K562 treated with DMSO at 1 percent for 4 hours (cell line): ENCODE data around the gene CEBPB. TPM values are rescaled to one million over a fixed set of nuclear protein-coding genes. Genes with fewer than 3 reads are reported as not detected.

Experiments used
- total RNA-seq: library from RNA; unstranded; fragments of 300-600 nt; gene quantifications from 2 replicates; pipeline ENCODE4 v1.2.3, GENCODE V29; 2022; ENCODE audit not compliant: insufficient read depth

Gene CEBPB
- total RNA-seq = 216 and 226 TPM in 2 replicates

GRCh38 chr20:50190251-50191064, at the start of gene CEBPB:
Gene CEBPB (plus strand): TSS chr20:50190830. CDS start chr20:50191034, 204 bp downstream.

GRCh38 chr20:50153500-50154377, 36.9 kb upstream of the CEBPB start, which contains the start of gene PEDS1:
Gene PEDS1 (minus strand): TSS chr20:50153723. CDS start chr20:50153637, 86 bp downstream.

Other genes with a start within 250 kb of the CEBPB start
- 14.4 and 15.7 TPM in 2 replicates for gene SNAI1, start 207.8 kb upstream of the CEBPB start, total RNA-seq
- gene UBE2V1, start 77.7 kb upstream of the CEBPB start, total RNA-seq = 123 and 145 TPM in 2 replicates
- gene PEDS1, start 37.1 kb upstream of the CEBPB start, total RNA-seq = 32.3 and 36.8 TPM in 2 replicates